Measurements from ENCODE around the gene TRAF1. TPM values are rescaled to one million over a fixed set of nuclear protein-coding genes. Genes with fewer than 3 reads are reported as not detected.

The TRAF1 gene
- total RNA-seq, 4 donors from 2014 or later = 3.0 to 9.0 (median 6.1) TPM

- DNase-seq (ENCODE audit: low spot score) = no peak
- TF ChIP-seq CTCF (IDR thresholded peaks at IDR 0.05) = no peak
- ATAC-seq (ENCODE audit: low FRiP score) = peak; percentile 69
These were observed 14.6 kb upstream of the TRAF1 start for GRCh38 chr9:120941046-120941770.

- DNase-seq (ENCODE audit: low spot score) = no peak
- ATAC-seq (ENCODE audit: low FRiP score) = no peak
- TF ChIP-seq CTCF (IDR thresholded peaks at IDR 0.05) = no peak
These were observed 14.0 kb upstream of the TRAF1 start for GRCh38 chr9:120940573-120940972.

GRCh38 chr9:120938851-120939250 is 12.3 kb upstream of the TRAF1 start:
- DNase-seq (ENCODE audit: low spot score) (no peak), ATAC-seq (ENCODE audit: low FRiP score) (no peak)
- no peak for TF ChIP-seq CTCF (IDR thresholded peaks at IDR 0.05)

DNA sequence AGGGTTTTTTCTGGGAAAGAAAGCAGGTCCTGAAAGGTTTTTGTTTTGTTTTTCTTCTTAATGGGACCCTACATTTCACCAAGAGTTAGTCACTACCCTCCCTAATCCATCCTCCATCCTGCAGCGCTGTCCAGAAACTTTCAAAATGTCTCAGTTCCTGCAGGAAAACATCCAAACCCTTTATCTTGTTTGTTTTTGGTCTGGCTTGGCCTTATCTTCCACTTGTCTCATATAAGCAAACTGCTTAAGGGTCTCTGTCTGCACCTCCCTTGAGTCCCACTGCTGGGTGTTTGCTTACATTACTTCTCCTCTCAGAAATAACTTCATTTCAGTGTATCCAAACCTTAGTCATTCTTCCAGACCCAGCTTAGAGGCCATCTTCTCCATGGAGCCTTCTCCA is 11.0 kb upstream of the TRAF1 start:
- ATAC-seq (ENCODE audit: low FRiP score) (no peak), DNase-seq (ENCODE audit: low spot score) (no peak)
- no peak for TF ChIP-seq CTCF (IDR thresholded peaks at IDR 0.05)

GRCh38 chr9:120937127-120937526 is 10.5 kb upstream of the TRAF1 start:
- TF ChIP-seq CTCF (IDR thresholded peaks at IDR 0.05) = no peak
- DNase-seq (ENCODE audit: low spot score) (no peak), ATAC-seq (ENCODE audit: low FRiP score) (no peak)

GRCh38 chr9:120936764-120937122 is 10.1 kb upstream of the TRAF1 start:
- TF ChIP-seq CTCF (IDR thresholded peaks at IDR 0.05) = no peak
- ATAC-seq (ENCODE audit: low FRiP score) (no peak), DNase-seq (ENCODE audit: low spot score) (no peak)

GRCh38 chr9:120936011-120936763 is 9.6 kb upstream of the TRAF1 start:
- DNase-seq (ENCODE audit: low spot score) (peak; percentile 99), ATAC-seq (ENCODE audit: low FRiP score) (peak; percentile 78)
- peak in 1 of 3 donors; percentile 83 for TF ChIP-seq CTCF (IDR thresholded peaks at IDR 0.05)
